Measurements from ENCODE around the gene HSPA1L. TPM values are rescaled to one million over a fixed set of nuclear protein-coding genes. Genes with fewer than 3 reads are reported as not detected.

Gene HSPA1L
- total and polyA plus RNA-seq, 2 experiments from 2014 or later: 0.44 to 0.83 TPM

- TF ChIP-seq EZH2 (IDR thresholded peaks at IDR 0.05; ENCODE audit: low read depth, unreplicated experiment) (no peak), ZNF331 (CRISPR knock-in tag; IDR thresholded peaks at IDR 0.05; ENCODE audit: low read depth) (no peak), ZNF114 (CRISPR knock-in tag; IDR thresholded peaks at IDR 0.05) (no peak), POLR2AphosphoS5 (IDR thresholded peaks at IDR 0.05; ENCODE audit: low read depth) (no peak)
These were observed 32.3 kb upstream of the HSPA1L start (continued) for GRCh38 chr6:31847276-31847978.

GRCh38 chr6:31844507-31844906 lies 29.4 kb upstream of the HSPA1L start:
- H3K27ac Mint-ChIP-seq: no peak overlapping the region
- H3K9me3 Mint-ChIP-seq: no peaks in the 10 kb centered on the region; the same call in 2 of the 3 replicates
- TF ChIP-seq ZNF114 (CRISPR knock-in tag; IDR thresholded peaks at IDR 0.05) (no peak), CREB1 (CRISPR knock-in tag; IDR thresholded peaks at IDR 0.05; ENCODE audit: low read depth) (no peak), ZNF331 (CRISPR knock-in tag; IDR thresholded peaks at IDR 0.05; ENCODE audit: low read depth) (no peak), STAT1 (IDR thresholded peaks at IDR 0.05; ENCODE audit: unreplicated experiment) (no peak), ZNF462 (CRISPR knock-in tag; IDR thresholded peaks at IDR 0.05) (no peak), NANOG (IDR thresholded peaks at IDR 0.05; ENCODE audit: borderline replicate concordance) (no peak), CTCF (conservative IDR thresholded peaks at IDR 0.05; ENCODE audit: low read depth in 2 of 2) (no peak), REST (IDR thresholded peaks at IDR 0.05; ENCODE audit: unreplicated experiment) (no peak), EZH2 (IDR thresholded peaks at IDR 0.05; ENCODE audit: low read depth, unreplicated experiment) (no peak), POLR2AphosphoS5 (IDR thresholded peaks at IDR 0.05; ENCODE audit: low read depth) (no peak), ETS1 (IDR thresholded peaks at IDR 0.05) (no peak), JUNB (IDR thresholded peaks at IDR 0.05; ENCODE audit: unreplicated experiment) (no peak)

More at GRCh38 chr6:31844507-31844906, 29.4 kb upstream of the HSPA1L start:
- Histone ChIP-seq H3K79me2 (replicated peaks; ENCODE audit: insufficient read depth) (no peaks in the 10 kb centered on the region), H3K36me3 (ENCODE audit: insufficient read depth) (peaks cover 12% of the 10 kb centered on the region), H3K4me1 (ENCODE audit: insufficient read depth) (no peaks in the 10 kb centered on the region), H3K9me2 (ENCODE audit: insufficient read depth) (no peaks in the 10 kb centered on the region), H3K4me2 (no peak overlapping the region), H4K20me1 (replicated peaks; ENCODE audit: insufficient read depth) (peaks cover 5% of the 10 kb centered on the region; the same call in 1 of the 2 replicates), H2AFZ (no peak overlapping the region), H3K4me3 (no peak overlapping the region), H3F3A (replicated peaks; ENCODE audit: low read depth) (peaks cover 28% of the 10 kb centered on the region), H3K27me3 (ENCODE audit: insufficient read depth) (no peaks in the 10 kb centered on the region), H3K27ac (ENCODE audit: low read depth) (no peak overlapping the region)
- ATAC-seq (no peak), DNase-seq (ENCODE audit: low spot score) (no peak)
- H3K27me3 Mint-ChIP-seq (ENCODE audit: insufficient read depth, low read depth, poor library complexity): peaks cover 8% of the 10 kb centered on the region
- H3K36me3 Mint-ChIP-seq (ENCODE audit: low read depth): peaks cover 21% of the 10 kb centered on the region
- 0 out of 3 replicates have a peak, but pooled peaks cover under 1% of the 10 kb centered on the region for H3K4me1 Mint-ChIP-seq
- H3K4me3 Mint-ChIP-seq: no peak overlapping the region

All from GM23338 (cell line).